Sigmoid colon (tissue), 7 donors: ENCODE data around the gene NLRP1. TPM values are rescaled to one million over a fixed set of nuclear protein-coding genes. Genes with fewer than 3 reads are reported as not detected.

Source experiments
- DNase-seq: peaks from one replicate; pipeline ENCODE4 v3.0.0-alpha.2; 2019
- H3K27ac ChIP-seq, 4 donors: fragments of 200-600 bp; sonication (generic); one replicate each; pipeline ENCODE4 v1.5.1; 2016 to 2019; ENCODE audit warnings: mild to moderate bottlenecking in 1 of 4
- H3K27me3 ChIP-seq, 3 donors: fragments of 200-600 bp; sonication (generic); one replicate each; pipeline ENCODE4 v1.5.1; 2019; ENCODE audit warnings: mild to moderate bottlenecking in 1 of 3
- H3K36me3 ChIP-seq, 4 donors: fragments of 200-600 bp; sonication (generic); one replicate each; pipeline ENCODE4 v1.5.1; 2016 to 2019
- H3K4me1 ChIP-seq, 4 donors: fragments of 200-600 bp; sonication (generic); one replicate each; pipeline ENCODE4 v1.5.1; 2017 to 2019
- H3K4me3 ChIP-seq, 4 donors: fragments of 200-600 bp; sonication (generic); one replicate each; pipeline ENCODE4 v1.5.1; 2017 to 2019; ENCODE audit warnings: mild to moderate bottlenecking in 2 of 4, moderate library complexity in 1 of 4
- H3K9me3 ChIP-seq, 4 donors: fragments of 200-600 bp in 3 of 4; sonication (generic) in 3 of 4; one replicate each; pipeline versions ENCODE4 v1.5.1 to v1.6.1; 2013 to 2019
- CTCF ChIP-seq, 4 experiments: fragments of 450-650 bp in 3 of 4; fragments of 200-600 bp in 1 of 4; IDR thresholded peaks; one replicate each; pipeline ENCODE4 v1.5.1; 2016 to 2019; ENCODE audit warnings: antibody characterized with exemption in 4 of 4, mild to moderate bottlenecking in 3 of 4, moderate library complexity in 2 of 4
- EP300 ChIP-seq, 4 donors: sonication (generic); formaldehyde crosslinking; IDR thresholded peaks; one replicate each; pipeline ENCODE4 v1.6.1; 2017; ENCODE audit warnings: antibody characterized with exemption in 4 of 4
- POLR2A ChIP-seq, 2 donors: fragments of 450-650 bp; IDR thresholded peaks; one replicate each; pipeline ENCODE4 v1.6.1; 2016; ENCODE audit warnings: antibody characterized with exemption in 2 of 2, mild to moderate bottlenecking in 2 of 2, moderate library complexity in 2 of 2
- POLR2AphosphoS5 ChIP-seq, 4 donors: sonication (generic); formaldehyde crosslinking; IDR thresholded peaks; one replicate each; pipeline ENCODE4 v1.6.1; 2017; ENCODE audit warnings: antibody characterized with exemption in 4 of 4
- WGBS, 2 donors: extraction: QIAGEN DNeasy Blood & Tissue Kit; methylation state at CpG; one replicate each; pipeline ENCODE4 v1.1.7; 2013; 5-methylcytosine and 5-hydroxymethylcytosine counted together
- intact Hi-C: fragments of 100-400 bp; cut with DNase I; formaldehyde crosslinking; loops from one replicate; pipeline ENCODE4 v1.15.1; 2023
- polyA plus RNA-seq, 3 donors: library from polyadenylated mRNA; stranded (reverse); fragments of 200-250 nt; gene quantifications; one replicate each; pipeline ENCODE4 v1.2.3, GENCODE V29; 2013
- total RNA-seq, 4 donors: library from RNA; depleted of rRNA; stranded (reverse); fragments of >200 nt; gene quantifications; one replicate each; pipeline ENCODE4 v1.1.0, GENCODE V29; 2016
- donor health status: healthy with polysubstance abuse.
- donor health status: Bipolar disorder and iron deficiency.
- donor health status: healthy.

Gene NLRP1
- total and polyA plus RNA-seq, 7 donors = 1.8 to 70.3 (median 25.0) TPM

- peaks cover 0 to 39% (median 9%) of the 10 kb centered on the region in 4 donors for H3K36me3 ChIP-seq
- intact Hi-C loops = no loop called here
- H3K9me3 ChIP-seq = no peaks in the 10 kb centered on the region
- no peaks in the 10 kb centered on the region for H3K27me3 ChIP-seq
- DNase-seq = peak; percentile 11
- H3K27ac ChIP-seq = no peak overlapping the region
- 81 to 86% methylated on average over 12 of the region's 12 CpGs for WGBS, 2 donors
- TF ChIP-seq POLR2AphosphoS5 (IDR thresholded peaks at IDR 0.05) = no peak
- TF ChIP-seq EP300 (IDR thresholded peaks at IDR 0.05) = no peak
- TF ChIP-seq CTCF (IDR thresholded peaks at IDR 0.05) = no peak
- TF ChIP-seq POLR2A (IDR thresholded peaks at IDR 0.05) = no peak
- H3K4me3 ChIP-seq = no peak overlapping the region
- H3K4me1 ChIP-seq = peaks cover 0 to 20% (median 18%) of the 10 kb centered on the region in 4 donors
These were observed 53.8 kb downstream of the NLRP1 start for GRCh38 chr17:5530265-5531084.

- Histone ChIP-seq H3K36me3 (peaks cover 0 to 32% (median 7%) of the 10 kb centered on the region in 4 donors), H3K4me3 (no peak overlapping the region), H3K27ac (peak overlapping the region in 3 of 4 donors; percentile 68 to 85 (median 80)), H3K9me3 (no peaks in the 10 kb centered on the region), H3K4me1 (peaks cover 0 to 20% (median 18%) of the 10 kb centered on the region in 4 donors), H3K27me3 (no peaks in the 10 kb centered on the region)
- WGBS, 2 donors = 79 to 92% methylated on average over 9 of the region's 9 CpGs
- DNase-seq = peak; percentile 46
- TF ChIP-seq CTCF (IDR thresholded peaks at IDR 0.05) (no peak), POLR2AphosphoS5 (IDR thresholded peaks at IDR 0.05) (no peak), EP300 (IDR thresholded peaks at IDR 0.05) (no peak), POLR2A (IDR thresholded peaks at IDR 0.05) (no peak)
- intact Hi-C loops = no loop called here
These were observed 56.6 kb downstream of the NLRP1 start for GRCh38 chr17:5527601-5528250.

- peak; percentile 85 for DNase-seq
- Histone ChIP-seq H3K27ac (peak overlapping the region; percentile 53 to 85 (median 74)), H3K9me3 (no peaks in the 10 kb centered on the region), H3K4me1 (peaks cover 0 to 20% (median 18%) of the 10 kb centered on the region in 4 donors), H3K4me3 (no peak overlapping the region), H3K27me3 (no peaks in the 10 kb centered on the region), H3K36me3 (peaks cover 0 to 25% (median 7%) of the 10 kb centered on the region in 4 donors)
- intact Hi-C loops = no loop called here
- 54 to 57% methylated on average over 14 of the region's 14 CpGs for WGBS, 2 donors
- no peak for TF ChIP-seq POLR2A (IDR thresholded peaks at IDR 0.05)
- peak; percentile 12 to 82 (median 74) for TF ChIP-seq POLR2AphosphoS5 (IDR thresholded peaks at IDR 0.05)
- no peak for TF ChIP-seq CTCF (IDR thresholded peaks at IDR 0.05)
- peak in 1 of 4 donors; percentile 69 for TF ChIP-seq EP300 (IDR thresholded peaks at IDR 0.05)
These were observed 57.3 kb downstream of the NLRP1 start for GRCh38 chr17:5526821-5527598.

GRCh38 chr17:5523249-5523648, 61.1 kb downstream of the NLRP1 start:
- H3K4me1 ChIP-seq = peaks cover 0 to 20% (median 18%) of the 10 kb centered on the region in 4 donors
- H3K9me3 ChIP-seq = no peaks in the 10 kb centered on the region
- DNase-seq = no peak
- intact Hi-C loops = no loop called here
- no peaks in the 10 kb centered on the region for H3K27me3 ChIP-seq
- H3K36me3 ChIP-seq = peaks cover 0 to 10% (median 3%) of the 10 kb centered on the region in 4 donors
- WGBS, 2 donors = 88 to 95% methylated on average over 5 of the region's 5 CpGs
- no peak overlapping the region for H3K27ac ChIP-seq
- no peak for TF ChIP-seq CTCF (IDR thresholded peaks at IDR 0.05)
- TF ChIP-seq POLR2AphosphoS5 (IDR thresholded peaks at IDR 0.05) = no peak
- no peak for TF ChIP-seq POLR2A (IDR thresholded peaks at IDR 0.05)
- TF ChIP-seq EP300 (IDR thresholded peaks at IDR 0.05) = no peak
- H3K4me3 ChIP-seq = no peak overlapping the region
